NCI-H1436 treated with DMSO at 0.1 percent for 48 hours (cell line): ENCODE data around the gene PRR36.
"Not testable (repeated sequence)": the region's sequence is repeated elsewhere in the genome, so short reads cannot be mapped to it uniquely, and the experiment has no call there.

ENCODE experiments used
- DNase-seq: peaks from one replicate; lab custom pipeline; 2025; lab: John Stamatoyannopoulos, UW

The PRR36 gene

GRCh38 chr19:7859831-7860713 lies 14.1 kb downstream of the PRR36 start:
- no peak for DNase-seq

DNA sequence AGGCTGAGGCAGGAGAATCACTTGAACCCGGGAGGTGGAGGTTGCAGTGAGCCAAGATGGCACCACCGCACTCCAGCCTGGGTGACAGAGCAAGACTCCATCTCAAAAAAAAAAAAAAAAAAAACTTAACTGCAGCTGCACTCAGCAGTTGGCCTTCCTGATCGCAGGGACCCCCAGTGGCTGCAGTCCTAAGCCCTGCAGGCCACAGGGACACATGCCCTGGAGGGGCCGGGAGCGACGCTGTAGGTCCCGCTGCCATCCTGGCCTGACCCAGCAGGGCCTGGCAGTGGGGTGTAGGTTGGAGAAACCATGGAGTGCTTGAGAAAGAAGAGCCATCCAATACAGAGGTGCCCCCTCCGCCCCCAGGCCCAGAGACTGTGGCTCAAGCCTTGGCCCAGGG lies 15.1 kb downstream of the PRR36 start:
- not testable (repeated sequence) for DNase-seq

DNA sequence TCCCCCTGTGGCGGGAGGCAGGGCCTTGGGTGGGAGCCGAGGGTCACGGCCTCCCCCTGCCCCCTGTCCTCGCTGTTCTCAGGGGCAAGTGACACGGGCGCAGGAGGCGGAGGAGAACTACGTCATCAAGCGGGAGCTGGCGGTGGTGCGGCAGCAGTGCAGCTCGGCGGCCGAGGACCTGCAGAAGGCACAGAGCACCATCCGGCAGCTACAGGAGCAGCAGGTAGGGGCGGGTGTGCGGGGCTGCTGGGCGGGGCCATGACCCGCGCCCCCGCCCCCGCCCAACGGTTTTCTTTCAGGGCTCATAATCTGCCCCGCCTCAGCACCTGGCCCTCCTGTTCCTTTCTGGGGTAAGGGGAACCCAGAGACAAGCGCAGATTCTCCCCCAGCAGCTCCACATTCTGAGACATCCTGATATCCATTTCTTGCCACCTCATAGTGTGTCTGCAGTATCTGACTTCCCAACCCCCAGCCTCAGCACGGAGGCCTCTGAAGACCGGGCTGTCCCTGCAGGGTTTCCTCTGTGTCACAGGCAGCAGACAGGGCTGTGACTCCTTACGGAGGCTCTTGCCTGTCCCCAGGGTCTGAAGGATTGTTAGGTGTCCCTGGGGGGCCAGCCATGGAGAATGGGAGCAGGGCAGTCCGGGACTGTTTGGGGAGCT lies 15.9 kb downstream of the PRR36 start:
- peak; percentile 70 for DNase-seq

DNA sequence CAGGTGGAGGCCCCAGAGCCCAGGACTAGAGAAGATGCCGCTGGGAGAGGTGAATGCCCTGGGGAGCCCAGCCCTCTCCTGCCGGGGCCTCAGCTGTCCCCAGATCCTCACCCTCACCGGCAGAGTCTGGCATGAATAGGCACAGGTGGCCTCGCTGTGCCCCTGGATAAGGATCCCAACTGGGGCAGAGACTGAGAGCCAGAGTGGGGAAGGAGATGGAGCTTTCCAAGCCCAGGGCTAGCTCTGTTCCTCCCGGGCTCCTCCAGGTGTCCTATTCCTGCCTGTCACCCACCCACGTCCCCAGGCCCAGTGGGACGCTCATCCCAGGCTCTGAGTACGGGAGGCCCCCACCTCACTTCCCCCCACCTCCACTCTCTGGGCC lies 16.5 kb downstream of the PRR36 start:
- no peak for DNase-seq

DNA sequence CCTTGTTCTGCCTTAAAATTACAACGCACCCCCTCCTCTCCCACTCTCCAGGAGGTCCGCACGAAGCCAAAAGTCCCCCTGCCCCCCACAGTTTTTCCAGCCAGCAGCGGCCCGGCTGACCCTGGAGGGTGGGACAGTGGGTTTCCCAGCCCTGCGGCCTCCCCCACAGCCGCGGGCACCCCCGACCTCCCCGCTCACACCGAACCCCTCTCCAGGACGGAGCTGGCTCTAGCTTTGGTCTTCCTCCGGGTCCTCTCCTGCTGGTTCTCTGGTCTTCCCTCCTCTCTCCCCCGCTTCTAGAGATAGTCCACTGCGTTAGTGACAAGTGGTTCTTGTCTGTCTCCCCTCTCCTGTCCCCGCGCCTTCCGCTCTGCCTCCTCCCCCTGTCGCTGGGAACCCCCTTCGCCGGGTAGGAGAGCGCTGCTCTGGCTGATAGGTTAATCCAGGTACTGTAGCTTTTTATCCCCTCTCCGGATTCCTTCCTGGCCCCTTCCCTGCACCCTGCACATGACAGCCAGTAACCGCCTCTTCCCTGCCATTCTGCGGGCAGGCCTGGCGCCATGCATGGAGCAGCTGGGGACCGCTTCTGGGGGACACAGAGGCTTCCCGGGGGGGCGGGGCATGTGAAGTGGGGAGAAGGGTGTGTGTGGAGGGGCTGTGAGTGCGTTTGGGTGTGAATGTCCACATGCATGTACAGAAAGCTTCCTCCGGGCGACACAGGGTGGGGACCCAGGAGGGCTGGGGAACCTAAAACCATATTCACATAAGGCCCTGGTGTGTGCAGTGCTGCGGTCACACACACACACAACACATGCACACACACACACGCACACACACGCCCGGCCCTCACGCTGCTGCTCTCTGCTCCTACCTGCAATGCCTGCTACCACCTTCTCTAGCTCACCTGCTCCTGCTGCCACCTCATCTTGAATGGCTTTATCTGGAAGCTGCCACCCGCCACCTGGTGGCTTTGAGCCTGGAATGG lies 17.2 kb downstream of the PRR36 start:
- no peak for DNase-seq

- no peak for DNase-seq
Measured at GRCh38 chr19:7856109-7856591, 18.0 kb downstream of the PRR36 start.

GRCh38 chr19:7855426-7856108 lies 18.6 kb downstream of the PRR36 start:
- DNase-seq = no peak

GRCh38 chr19:7853770-7854128 lies 20.4 kb downstream of the PRR36 start:
- DNase-seq = no peak

DNA sequence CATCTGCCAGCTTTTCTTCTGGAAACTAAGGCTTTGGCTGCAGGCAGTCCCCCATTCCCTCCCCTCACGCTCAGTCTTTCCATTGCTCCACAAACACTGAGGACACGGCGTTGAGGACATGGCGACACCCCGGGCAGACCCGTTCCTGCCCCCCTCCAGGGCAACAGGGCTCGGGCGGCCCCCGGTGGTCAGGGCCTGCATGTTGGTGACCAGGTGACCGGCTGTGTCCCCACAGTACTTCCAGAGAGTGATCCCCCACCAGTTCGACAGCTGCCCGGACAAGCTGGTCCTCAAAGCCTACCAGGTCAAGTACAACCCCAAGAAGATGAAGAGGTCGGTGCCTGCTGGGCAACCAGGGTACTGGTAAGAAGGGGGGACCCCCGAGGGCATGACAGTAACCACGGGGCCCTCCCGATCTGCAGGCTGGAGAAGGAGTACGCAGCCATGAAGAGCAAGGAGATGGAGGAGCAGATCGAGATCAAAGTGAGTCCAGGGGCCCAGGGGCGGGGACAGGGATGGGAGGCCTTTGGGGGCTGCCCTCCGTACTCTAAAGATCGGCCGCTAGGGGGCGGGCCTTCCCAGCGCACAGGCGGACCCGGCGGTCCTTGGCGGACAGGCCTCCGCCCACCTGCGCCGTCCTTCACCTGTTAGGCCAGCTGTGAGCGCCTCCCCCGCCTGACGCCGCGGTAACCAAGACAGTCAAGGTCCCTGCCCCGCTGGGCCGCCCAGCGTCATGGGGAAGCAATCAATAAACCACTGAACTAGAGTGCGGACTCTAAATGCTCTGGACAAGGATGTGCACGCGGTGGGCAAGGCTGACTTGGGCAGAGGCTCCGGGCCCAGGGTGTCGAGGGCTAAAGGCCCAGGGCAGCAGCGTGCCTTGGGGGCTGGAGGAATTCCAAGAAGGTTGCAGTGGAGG lies 21.1 kb downstream of the PRR36 start:
- peak; percentile 7 for DNase-seq

DNA sequence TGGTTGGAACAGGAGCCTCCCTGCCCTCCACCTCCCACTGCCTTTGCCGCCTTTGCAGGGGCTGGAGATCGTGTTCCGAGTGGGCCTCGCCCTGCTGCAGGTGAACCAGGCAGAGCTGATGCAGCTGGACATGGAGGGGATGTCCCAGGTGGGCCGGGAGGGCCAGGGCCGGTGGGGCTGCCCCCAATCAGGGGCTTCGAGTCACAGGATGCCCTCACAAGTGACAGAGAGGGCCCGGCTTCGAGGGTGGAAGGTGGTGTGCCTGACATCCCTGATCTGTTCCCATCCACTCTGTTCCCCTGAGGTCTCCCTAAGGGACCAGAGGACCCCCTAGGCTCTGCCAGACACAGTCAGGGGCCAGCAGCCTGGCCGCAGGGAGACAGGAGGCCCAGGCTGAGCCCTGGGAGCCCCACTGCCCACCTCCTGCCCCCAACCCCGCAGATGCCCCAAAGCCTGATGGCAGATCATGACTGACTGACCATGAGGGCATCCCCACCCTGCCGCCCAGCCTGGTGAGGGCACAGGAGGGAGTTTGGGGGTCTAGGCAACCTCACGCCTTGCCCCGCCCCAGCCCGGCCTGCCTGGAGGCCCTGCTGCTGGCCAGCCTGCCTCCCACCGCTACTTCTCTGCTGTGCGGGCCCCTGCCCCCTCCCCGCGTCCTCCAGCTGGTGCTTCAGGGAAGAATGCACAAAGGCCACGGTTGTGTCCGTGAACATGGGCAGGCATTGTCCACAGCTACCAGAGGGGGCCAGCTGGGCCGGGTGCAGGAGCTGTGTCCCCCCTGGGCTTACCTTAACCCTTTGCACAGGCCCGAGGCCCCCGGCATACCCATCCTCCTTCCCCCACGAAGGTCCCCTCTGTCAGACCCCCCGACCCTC lies 22.3 kb downstream of the PRR36 start:
- DNase-seq = no peak

DNA sequence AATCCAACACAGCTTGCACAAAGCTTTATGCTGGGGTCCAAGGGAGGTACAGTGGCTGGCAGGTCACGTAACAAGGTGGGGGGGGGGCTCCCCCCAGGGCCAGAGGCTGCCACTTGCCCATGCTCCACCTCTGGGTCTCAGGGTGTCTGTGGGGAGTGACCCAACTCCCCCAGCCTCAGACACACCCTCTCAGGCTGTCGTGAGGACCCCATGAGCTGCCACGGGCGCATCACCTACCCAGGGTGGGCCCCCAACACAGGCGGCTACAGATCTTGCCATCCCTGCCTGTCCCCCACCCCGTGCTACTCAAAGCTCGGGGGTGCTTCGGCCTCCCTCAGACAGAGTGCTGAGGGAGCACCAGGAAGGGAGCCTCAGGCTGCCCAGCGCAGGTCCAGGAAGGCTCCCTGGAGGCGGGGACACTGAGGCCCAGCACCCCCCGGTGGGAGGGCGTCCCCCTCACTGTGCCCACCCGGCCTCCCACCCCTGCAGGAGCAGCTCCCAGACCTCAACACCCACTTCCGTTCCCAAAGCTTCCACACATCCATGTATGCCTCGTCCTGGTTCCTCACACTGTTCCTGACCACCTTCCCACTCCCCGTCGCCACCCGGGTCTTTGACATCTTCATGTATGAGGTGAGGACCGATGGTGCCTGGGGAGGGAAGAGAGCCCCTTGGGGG lies 23.1 kb downstream of the PRR36 start:
- no peak for DNase-seq

DNA sequence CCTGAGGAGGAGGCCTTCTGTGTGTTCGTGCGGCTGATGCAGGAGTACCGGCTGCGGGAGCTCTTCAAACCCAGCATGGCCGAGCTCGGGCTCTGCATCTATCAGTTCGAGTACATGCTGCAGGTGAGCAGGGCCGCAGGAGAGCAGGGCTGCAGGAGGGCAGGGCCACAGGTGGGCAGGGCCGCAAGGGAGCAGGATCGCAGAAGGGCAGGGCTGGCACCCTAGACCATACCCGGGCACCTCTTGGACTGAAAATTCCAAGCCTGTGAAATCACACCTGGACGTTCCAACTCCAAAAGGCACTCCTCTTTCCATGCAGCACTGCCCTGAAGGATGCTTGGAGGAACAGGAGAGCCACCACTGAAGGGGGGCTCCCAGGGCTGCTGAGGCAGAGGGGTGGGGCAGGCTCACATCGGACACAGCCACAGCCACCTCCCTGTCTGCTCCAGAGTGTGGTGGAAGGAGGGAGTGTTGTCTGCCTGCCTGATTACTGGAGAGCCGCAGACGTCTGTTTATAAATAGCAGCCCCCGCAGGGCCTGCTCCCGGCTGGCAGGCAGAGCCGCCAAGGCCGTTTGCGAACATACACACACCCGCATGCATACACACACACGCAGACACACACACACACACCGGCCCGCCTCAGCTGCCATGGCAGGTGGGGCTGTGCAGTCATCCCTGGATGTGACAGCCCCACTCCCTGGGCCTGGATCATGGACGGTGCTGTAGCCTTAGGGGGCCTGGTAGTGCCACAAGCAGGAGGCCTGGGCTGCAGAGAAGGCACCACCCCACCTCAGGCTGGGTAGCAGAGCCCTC lies 24.0 kb downstream of the PRR36 start:
- no peak for DNase-seq

GRCh38 chr19:7849631-7849999 lies 24.6 kb downstream of the PRR36 start:
- no peak for DNase-seq

GRCh38 chr19:7848779-7849457 lies 25.3 kb downstream of the PRR36 start:
- DNase-seq = no peak

DNA sequence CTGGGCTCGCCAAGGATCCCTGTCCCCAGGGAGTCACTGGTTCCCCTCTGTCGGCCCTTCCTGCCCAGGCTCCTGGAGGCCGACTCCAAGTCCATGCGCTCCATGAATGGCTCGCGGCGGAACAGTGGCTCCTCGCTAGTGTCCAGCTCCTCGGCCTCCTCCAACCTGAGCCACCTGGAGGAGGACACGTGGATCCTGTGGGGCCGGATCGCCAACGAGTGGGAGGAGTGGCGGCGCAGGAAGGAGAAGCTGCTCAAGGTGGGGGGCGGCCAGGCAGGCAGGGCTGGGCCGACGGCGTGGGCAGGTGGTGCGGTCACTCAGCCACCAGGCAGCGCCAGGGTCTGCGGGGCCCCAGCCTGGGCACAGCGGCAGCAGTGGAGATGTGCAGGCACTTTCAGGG lies 26.5 kb downstream of the PRR36 start:
- no peak for DNase-seq

GRCh38 chr19:7846155-7846646 lies 28.0 kb downstream of the PRR36 start:
- no peak for DNase-seq

- no peak for DNase-seq
Measured at GRCh38 chr19:7845390-7846154, 28.6 kb downstream of the PRR36 start.
